Measurements from ENCODE around the gene TP53AIP1.

Gene TP53AIP1

DNA sequence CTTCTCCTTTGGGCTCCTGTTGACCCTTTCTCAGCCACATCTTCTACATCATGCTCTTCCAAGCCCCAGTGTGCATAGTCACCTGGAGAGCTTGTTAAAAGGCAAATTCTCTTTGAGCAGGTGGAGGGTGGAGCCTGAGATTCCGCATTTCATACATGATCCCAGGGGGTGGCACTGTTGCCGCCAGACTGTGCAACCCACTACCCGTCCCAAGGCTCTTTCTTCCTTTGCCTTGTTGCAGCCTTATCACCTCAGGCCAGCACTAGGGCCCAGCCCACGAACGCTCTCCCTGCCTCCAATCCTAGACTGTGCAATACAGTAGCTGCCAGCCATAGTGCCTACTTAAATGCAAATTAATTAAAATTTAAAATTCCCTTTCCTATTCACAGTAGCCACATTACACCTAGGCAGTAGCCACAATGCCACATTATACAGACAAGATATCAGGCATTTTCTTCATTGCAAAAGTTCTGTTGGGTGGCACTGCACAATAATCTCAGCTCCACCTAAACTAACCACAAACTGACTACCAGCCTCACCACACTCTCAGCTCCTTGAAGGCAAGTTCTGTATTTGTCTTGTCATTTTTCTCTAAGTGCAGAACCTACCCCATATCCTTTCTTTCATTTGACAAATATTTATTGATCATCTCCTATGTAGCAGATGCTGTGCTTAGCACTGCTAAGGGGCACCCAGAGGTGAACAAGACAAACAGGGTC lies 56.1 kb downstream of the TP53AIP1 start:
- DNase-seq = no peak
